Measurements from ENCODE around the gene TNXB. TPM values are rescaled to one million over a fixed set of nuclear protein-coding genes. Genes with fewer than 3 reads are reported as not detected.
A peak's percentile ranks its signal among the peaks of the same experiment; 100 is the strongest.

TNXB gene
- total RNA-seq, 5 donors from 2014 or later (not counting 1 experiment from before 2014, with no cell fraction given) = 8.0 to 20.9 (median 15.4) TPM

DNA sequence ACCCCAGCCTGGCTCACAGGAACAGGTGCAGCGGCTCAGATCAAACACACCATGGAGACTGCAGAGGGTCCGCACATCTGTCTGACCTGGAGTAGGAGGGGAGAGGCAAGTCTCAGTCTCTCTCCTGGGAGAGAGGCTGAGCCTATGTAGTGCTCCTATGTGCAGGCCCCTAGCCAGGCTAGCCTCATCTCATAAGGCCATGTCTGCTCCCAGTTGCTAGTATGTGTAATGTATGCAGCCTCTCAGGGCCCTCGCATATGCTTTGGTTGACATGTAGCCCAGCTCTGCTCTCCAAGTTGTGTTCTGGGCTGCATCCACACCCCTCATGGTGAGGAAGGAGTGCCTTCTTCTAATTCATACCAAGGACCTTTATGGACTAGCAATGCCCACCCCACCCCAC, 11.8 kb downstream of the TNXB start:
- CTCF ChIA-PET = no interaction called here
- H3K4me1 ChIP-seq (ENCODE audit: control insufficient read depth in 1 of 2, extremely low read depth in 1 of 2, insufficient read depth in 2 of 2, low read length in 2 of 2) = peaks cover 0 to 7% of the 10 kb centered on the region in 2 experiments
- Mint-ChIP-seq H3K4me3 (peak overlapping the region in 1 of 3 donors; percentile 56), H3K36me3 (no peaks in the 10 kb centered on the region), H3K4me1 (peaks cover 0 to 4% (median 3%) of the 10 kb centered on the region in 3 donors), H3K27me3 (peaks cover 40 to 49% of the 10 kb centered on the region in 2 donors), H3K27ac (no peak overlapping the region), H3K9me3 (no peaks in the 10 kb centered on the region)
- H3K36me3 ChIP-seq (ENCODE audit: control insufficient read depth in 2 of 2, extremely low read depth in 1 of 2, insufficient read depth in 1 of 2, low read length in 1 of 2) = no peaks in the 10 kb centered on the region
- H3K27me3 ChIP-seq (replicated peaks in 1 of 2; ENCODE audit: control insufficient read depth in 2 of 2, extremely low read depth in 1 of 2, insufficient read depth in 2 of 2, low read length in 1 of 2) = peaks cover 0 to 51% of the 10 kb centered on the region in 2 experiments
- POLR2A ChIA-PET = no interaction called here
- no peak overlapping the region for H3K27ac ChIP-seq (ENCODE audit: low read length)
- DNase-seq = no peak
- H3K4me3 ChIP-seq (ENCODE audit: control insufficient read depth in 1 of 2, extremely low read depth in 1 of 2, low read length in 1 of 2) = no peak overlapping the region
- WGBS (ENCODE audit: insufficient coverage) = no CpG with 5 or more reads among the region's 3 CpGs
- H3K9me3 ChIP-seq = no peaks in the 10 kb centered on the region
- ATAC-seq (replicated peaks in 1 of 4) = no peak

DNA sequence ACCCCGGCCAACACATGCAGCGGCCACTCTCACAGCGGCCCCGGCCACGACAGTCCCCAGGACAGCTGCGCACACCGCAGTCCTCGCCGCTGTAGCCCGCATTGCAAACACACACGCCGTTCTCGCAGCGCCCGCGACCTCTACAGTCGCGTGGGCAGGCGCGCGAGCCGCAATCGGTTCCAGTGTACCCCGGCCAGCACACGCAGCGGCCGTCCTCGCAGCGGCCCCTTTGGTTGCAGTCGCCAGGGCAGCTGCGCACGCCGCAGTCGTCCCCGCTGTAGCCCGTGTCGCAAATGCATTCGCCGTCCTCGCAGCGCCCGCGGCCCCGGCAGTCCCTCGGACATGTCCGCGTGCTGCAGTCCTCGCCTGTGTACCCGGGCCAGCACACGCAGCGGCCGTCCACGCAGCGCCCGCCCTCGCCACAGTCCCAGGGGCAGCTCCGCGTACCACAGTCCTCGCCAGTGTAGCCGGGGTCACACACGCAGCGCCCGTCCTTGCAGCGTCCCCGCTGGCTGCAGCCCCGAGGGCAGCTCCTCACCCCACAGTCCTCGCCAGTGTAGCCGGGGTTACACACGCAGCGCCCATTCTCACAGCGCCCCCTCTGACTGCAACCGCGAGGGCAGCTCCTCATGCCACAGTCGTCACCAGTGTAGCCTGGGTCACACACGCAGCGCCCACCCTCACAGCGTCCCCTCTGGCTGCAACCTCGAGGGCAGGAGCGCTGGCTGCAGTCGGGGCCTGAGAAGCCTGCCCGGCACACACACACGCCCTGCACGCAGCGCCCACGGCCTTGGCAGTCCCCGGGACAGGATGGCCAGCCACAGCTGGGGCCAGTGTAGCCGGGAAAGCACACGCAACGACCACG, 12.5 kb downstream of the TNXB start:
- ChIA-PET CTCF (interaction anchor here in 1 of 2 donors (0.6 to 0.7 kb wide), 2 partner anchors 47 to 129 kb away, joined by 3 read pairs; no protein-coding TSS in a partner anchor), POLR2A (no interaction called here)
- Histone ChIP-seq H3K36me3 (ENCODE audit: control insufficient read depth in 2 of 2, extremely low read depth in 1 of 2, insufficient read depth in 1 of 2, low read length in 1 of 2) (no peaks in the 10 kb centered on the region), H3K27ac (ENCODE audit: low read length) (no peak overlapping the region), H3K4me1 (ENCODE audit: control insufficient read depth in 1 of 2, extremely low read depth in 1 of 2, insufficient read depth in 2 of 2, low read length in 2 of 2) (peaks cover 0 to 7% of the 10 kb centered on the region in 2 experiments), H3K4me3 (ENCODE audit: control insufficient read depth in 1 of 2, extremely low read depth in 1 of 2, low read length in 1 of 2) (no peak overlapping the region), H3K9me3 (no peaks in the 10 kb centered on the region), H3K27me3 (replicated peaks in 1 of 2; ENCODE audit: control insufficient read depth in 2 of 2, extremely low read depth in 1 of 2, insufficient read depth in 2 of 2, low read length in 1 of 2) (peaks cover 0 to 51% of the 10 kb centered on the region in 2 experiments)
- Mint-ChIP-seq H3K36me3 (no peaks in the 10 kb centered on the region), H3K9me3 (no peaks in the 10 kb centered on the region), H3K27ac (no peak overlapping the region), H3K4me1 (peaks cover 0 to 4% (median 3%) of the 10 kb centered on the region in 3 donors), H3K4me3 (peak overlapping the region in 1 of 3 donors; percentile 56), H3K27me3 (peaks cover 44 to 50% of the 10 kb centered on the region in 2 donors)
- WGBS (ENCODE audit: insufficient coverage) = 26% methylated on average over 90 of the region's 90 CpGs
- ATAC-seq (replicated peaks in 1 of 4) = peak in 1 of 4 experiments; percentile 26
- no peak for DNase-seq

DNA sequence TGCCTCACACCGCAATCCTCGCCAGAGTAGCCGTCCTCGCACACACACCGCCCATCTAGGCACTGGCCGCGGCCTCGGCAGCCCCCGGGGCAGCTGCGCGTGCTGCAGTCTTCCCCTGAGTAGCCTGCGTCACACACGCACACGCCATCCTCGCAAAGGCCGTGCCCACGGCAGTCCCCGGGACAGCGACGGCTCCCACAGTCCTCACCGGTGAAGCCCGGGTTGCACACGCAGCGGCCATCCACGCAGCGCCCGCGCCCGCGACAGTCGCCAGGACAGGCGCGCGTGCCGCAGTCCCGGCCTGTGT, 13.1 kb downstream of the TNXB start:
- no peak overlapping the region for H3K27ac ChIP-seq (ENCODE audit: low read length)
- ChIA-PET POLR2A (no interaction called here), CTCF (no interaction called here)
- peaks cover 0 to 4% (median 3%) of the 10 kb centered on the region in 3 donors for H3K4me1 Mint-ChIP-seq
- 45% methylated on average over 36 of the region's 36 CpGs for WGBS (ENCODE audit: insufficient coverage)
- DNase-seq (no peak), ATAC-seq (replicated peaks in 1 of 4) (peak in 3 of 4 experiments; percentile 15 to 68 (median 45))
- H3K4me3 Mint-ChIP-seq = peak overlapping the region in 2 of 3 donors; percentile 25 to 56
- H3K4me1 ChIP-seq (ENCODE audit: control insufficient read depth in 1 of 2, extremely low read depth in 1 of 2, insufficient read depth in 2 of 2, low read length in 2 of 2) = peaks cover 0 to 7% of the 10 kb centered on the region in 2 experiments
- no peak overlapping the region for H3K4me3 ChIP-seq (ENCODE audit: control insufficient read depth in 1 of 2, extremely low read depth in 1 of 2, low read length in 1 of 2)
- no peaks in the 10 kb centered on the region for H3K9me3 Mint-ChIP-seq
- H3K9me3 ChIP-seq = no peaks in the 10 kb centered on the region
- H3K27me3 ChIP-seq (replicated peaks in 1 of 2; ENCODE audit: control insufficient read depth in 2 of 2, extremely low read depth in 1 of 2, insufficient read depth in 2 of 2, low read length in 1 of 2) = peaks cover 0 to 51% of the 10 kb centered on the region in 2 experiments
- H3K36me3 Mint-ChIP-seq = no peaks in the 10 kb centered on the region
- H3K27me3 Mint-ChIP-seq = peaks cover 44 to 49% of the 10 kb centered on the region in 2 donors
- no peaks in the 10 kb centered on the region for H3K36me3 ChIP-seq (ENCODE audit: control insufficient read depth in 2 of 2, extremely low read depth in 1 of 2, insufficient read depth in 1 of 2, low read length in 1 of 2)
- H3K27ac Mint-ChIP-seq = no peak overlapping the region

DNA sequence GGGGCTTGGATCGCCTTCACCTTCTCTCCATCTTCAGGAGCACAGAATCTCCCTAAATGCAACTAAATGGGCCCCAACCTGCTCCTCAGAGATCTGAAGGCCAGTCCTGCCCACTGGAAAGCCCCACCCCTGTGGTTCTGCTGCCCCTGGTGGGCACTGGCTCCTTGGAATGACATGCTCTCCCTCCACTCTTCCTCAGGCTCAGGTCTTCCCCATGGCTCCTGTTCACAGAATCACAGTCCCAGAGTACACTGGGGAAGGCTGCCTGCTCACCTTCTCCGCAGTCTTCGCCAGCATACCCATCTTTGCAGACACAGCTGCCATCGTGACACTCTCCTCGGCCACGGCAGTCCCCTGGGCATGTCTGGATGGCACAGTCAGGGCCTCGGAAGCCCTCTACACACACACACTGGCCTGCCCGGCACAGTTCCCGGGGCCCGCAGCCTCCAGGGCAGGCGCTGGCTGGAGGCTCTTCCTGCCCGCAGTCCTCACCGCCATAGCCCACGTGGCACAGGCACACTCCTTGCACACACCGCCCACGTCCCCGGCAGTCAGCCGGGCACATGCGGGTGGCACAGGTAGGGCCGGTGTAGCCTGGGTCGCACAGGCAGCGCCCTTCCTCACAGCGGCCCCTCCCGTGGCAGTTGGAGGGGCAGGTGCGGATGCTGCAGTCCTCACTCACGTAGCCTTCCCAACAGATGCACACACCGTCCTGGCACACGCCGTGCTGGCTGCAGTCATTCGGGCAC, 13.6 kb downstream of the TNXB start:
- H3K4me1 ChIP-seq (ENCODE audit: control insufficient read depth in 1 of 2, extremely low read depth in 1 of 2, insufficient read depth in 2 of 2, low read length in 2 of 2) = peaks cover 0 to 7% of the 10 kb centered on the region in 2 experiments
- CTCF ChIA-PET = no interaction called here
- POLR2A ChIA-PET = no interaction called here

DNA sequence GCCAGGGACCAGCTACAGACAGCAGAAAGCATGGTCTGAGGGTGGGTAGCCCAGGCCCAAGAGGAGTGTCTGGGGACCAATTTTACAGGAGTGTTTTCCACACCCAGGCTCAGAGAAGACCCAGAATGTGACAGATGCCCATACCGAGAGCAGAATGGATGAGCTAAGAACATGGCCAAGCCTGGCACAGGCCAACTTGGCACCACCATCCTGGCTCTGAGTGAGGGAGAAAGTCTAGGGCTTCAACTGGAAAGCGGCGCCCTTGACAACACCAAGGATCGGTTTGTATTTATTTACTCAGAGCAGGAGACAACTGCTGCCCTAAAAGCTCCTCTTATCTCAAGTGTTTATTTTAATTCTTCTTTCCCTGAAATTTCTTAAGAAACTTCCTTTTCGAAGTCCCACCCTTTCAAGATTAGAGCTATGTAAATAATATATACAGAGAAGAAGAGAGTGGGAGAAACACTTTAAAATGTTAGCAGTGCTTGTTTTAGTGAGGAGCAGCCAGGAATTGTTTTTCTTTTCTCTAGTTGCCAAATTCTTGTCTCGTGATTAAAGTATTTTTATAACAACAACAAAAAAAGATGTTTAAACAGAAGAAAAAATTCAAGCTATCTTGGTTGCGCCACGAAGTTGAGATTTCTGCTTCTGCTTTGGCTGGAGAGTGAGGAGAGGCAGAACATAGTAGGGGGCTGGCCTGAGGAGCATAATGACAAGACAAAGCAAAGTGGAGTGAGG, 16.2 kb downstream of the TNXB start:
- H3K27me3 Mint-ChIP-seq = peaks cover 27 to 34% of the 10 kb centered on the region in 2 donors
- no peaks in the 10 kb centered on the region for H3K36me3 Mint-ChIP-seq
- WGBS (ENCODE audit: insufficient coverage) = 89% methylated on average over 6 of the region's 8 CpGs
- CTCF ChIA-PET = no interaction called here
- ATAC-seq (replicated peaks in 1 of 4) = no peak
- no peaks in the 10 kb centered on the region for H3K36me3 ChIP-seq (ENCODE audit: control insufficient read depth in 2 of 2, extremely low read depth in 1 of 2, insufficient read depth in 1 of 2, low read length in 1 of 2)
- DNase-seq = no peak
- no peaks in the 10 kb centered on the region for H3K9me3 ChIP-seq
- no peak overlapping the region for H3K27ac Mint-ChIP-seq
- peaks cover 0 to 4% (median 3%) of the 10 kb centered on the region in 3 donors for H3K4me1 Mint-ChIP-seq
- no peak overlapping the region for H3K4me3 Mint-ChIP-seq
- H3K4me3 ChIP-seq (ENCODE audit: control insufficient read depth in 1 of 2, extremely low read depth in 1 of 2, low read length in 1 of 2) = no peak overlapping the region
- POLR2A ChIA-PET = no interaction called here
- H3K4me1 ChIP-seq (ENCODE audit: control insufficient read depth in 1 of 2, extremely low read depth in 1 of 2, insufficient read depth in 2 of 2, low read length in 2 of 2) = peaks cover 0 to 9% of the 10 kb centered on the region in 2 experiments
- H3K27ac ChIP-seq (ENCODE audit: low read length) = no peak overlapping the region
- H3K27me3 ChIP-seq (replicated peaks in 1 of 2; ENCODE audit: control insufficient read depth in 2 of 2, extremely low read depth in 1 of 2, insufficient read depth in 2 of 2, low read length in 1 of 2) = peaks cover 0 to 43% of the 10 kb centered on the region in 2 experiments
- no peaks in the 10 kb centered on the region for H3K9me3 Mint-ChIP-seq

More for the DNA sequence above, 13.6 kb downstream of the TNXB start:
- H3K9me3 ChIP-seq = no peaks in the 10 kb centered on the region
- peaks cover 44 to 49% of the 10 kb centered on the region in 2 donors for H3K27me3 Mint-ChIP-seq
- ATAC-seq (replicated peaks in 1 of 4) (peak in 2 of 4 experiments; percentile 41 to 60), DNase-seq (no peak)
- H3K9me3 Mint-ChIP-seq = no peaks in the 10 kb centered on the region
- no peak overlapping the region for H3K27ac ChIP-seq (ENCODE audit: low read length)
- H3K4me1 Mint-ChIP-seq = peaks cover 0 to 4% (median 3%) of the 10 kb centered on the region in 3 donors
- no peak overlapping the region for H3K4me3 ChIP-seq (ENCODE audit: control insufficient read depth in 1 of 2, extremely low read depth in 1 of 2, low read length in 1 of 2)
- peaks cover 0 to 51% of the 10 kb centered on the region in 2 experiments for H3K27me3 ChIP-seq (replicated peaks in 1 of 2; ENCODE audit: control insufficient read depth in 2 of 2, extremely low read depth in 1 of 2, insufficient read depth in 2 of 2, low read length in 1 of 2)
- no peaks in the 10 kb centered on the region for H3K36me3 Mint-ChIP-seq
- 65% methylated on average over 25 of the region's 30 CpGs for WGBS (ENCODE audit: insufficient coverage)
- H3K4me3 Mint-ChIP-seq = peak overlapping the region in 2 of 3 donors; percentile 25 to 56
- no peaks in the 10 kb centered on the region for H3K36me3 ChIP-seq (ENCODE audit: control insufficient read depth in 2 of 2, extremely low read depth in 1 of 2, insufficient read depth in 1 of 2, low read length in 1 of 2)
- no peak overlapping the region for H3K27ac Mint-ChIP-seq

Measured in T-cell (primary cell).